Gastroesophageal sphincter (tissue), 3 donors: ENCODE results near the gene MPP4.

ENCODE experiments used
- POLR2A ChIP-seq, 2 donors: fragments of 450-650 bp; IDR thresholded peaks; one replicate each; pipeline ENCODE4 v1.6.1; 2017; ENCODE audit warnings: antibody characterized with exemption in 2 of 2, mild to moderate bottlenecking in 2 of 2, moderate library complexity in 1 of 2
- TF ChIP-seq, protein P1 (sequence below), 4 experiments: fragments of 200-600 bp in 2 of 4; fragments of 450-650 bp in 2 of 4; sonication (generic) in 1 of 4; IDR thresholded peaks; one replicate each; pipeline ENCODE4 v1.5.1; 2017 to 2019; ENCODE audit warnings: antibody characterized with exemption in 4 of 4, mild to moderate bottlenecking in 2 of 4, moderate library complexity in 2 of 4

DNA sequence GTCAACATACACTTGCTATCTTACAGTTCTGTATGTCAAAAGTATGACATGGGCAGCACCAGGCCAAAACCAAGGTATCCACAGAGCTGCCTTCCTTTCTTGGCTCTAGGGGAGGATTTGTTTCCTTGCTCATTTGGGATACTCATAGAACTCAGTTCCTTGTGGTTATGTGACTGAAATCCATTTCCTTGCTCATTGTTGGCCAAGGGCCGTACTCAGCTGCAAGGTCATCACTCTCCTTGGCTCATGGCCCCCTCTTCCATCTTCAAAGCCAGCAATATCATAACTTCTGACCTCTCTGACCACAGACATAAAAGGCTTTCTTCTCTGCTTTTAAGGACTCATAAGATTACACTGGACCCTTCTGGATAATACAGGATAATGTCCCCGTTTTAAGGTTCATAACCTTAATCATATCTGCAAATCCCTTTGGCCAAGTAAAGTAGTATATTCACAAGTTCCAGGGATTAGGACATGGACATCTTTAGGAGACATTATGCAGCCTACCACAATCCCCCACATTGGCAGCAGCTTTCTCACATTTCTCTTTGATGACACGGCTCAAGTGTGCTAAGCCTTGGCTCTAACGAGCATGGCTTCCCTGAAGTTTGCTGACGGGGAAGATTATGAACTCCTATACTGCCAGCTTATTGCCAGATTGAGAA, 76.0 kb downstream of the MPP4 start:
- no peak for TF ChIP-seq POLR2A (IDR thresholded peaks at IDR 0.05)
- TF ChIP-seq, protein P1, sequence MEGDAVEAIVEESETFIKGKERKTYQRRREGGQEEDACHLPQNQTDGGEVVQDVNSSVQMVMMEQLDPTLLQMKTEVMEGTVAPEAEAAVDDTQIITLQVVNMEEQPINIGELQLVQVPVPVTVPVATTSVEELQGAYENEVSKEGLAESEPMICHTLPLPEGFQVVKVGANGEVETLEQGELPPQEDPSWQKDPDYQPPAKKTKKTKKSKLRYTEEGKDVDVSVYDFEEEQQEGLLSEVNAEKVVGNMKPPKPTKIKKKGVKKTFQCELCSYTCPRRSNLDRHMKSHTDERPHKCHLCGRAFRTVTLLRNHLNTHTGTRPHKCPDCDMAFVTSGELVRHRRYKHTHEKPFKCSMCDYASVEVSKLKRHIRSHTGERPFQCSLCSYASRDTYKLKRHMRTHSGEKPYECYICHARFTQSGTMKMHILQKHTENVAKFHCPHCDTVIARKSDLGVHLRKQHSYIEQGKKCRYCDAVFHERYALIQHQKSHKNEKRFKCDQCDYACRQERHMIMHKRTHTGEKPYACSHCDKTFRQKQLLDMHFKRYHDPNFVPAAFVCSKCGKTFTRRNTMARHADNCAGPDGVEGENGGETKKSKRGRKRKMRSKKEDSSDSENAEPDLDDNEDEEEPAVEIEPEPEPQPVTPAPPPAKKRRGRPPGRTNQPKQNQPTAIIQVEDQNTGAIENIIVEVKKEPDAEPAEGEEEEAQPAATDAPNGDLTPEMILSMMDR (IDR thresholded peaks at IDR 0.05) = no peak
